ENCODE results near the gene IVD.

DNA sequence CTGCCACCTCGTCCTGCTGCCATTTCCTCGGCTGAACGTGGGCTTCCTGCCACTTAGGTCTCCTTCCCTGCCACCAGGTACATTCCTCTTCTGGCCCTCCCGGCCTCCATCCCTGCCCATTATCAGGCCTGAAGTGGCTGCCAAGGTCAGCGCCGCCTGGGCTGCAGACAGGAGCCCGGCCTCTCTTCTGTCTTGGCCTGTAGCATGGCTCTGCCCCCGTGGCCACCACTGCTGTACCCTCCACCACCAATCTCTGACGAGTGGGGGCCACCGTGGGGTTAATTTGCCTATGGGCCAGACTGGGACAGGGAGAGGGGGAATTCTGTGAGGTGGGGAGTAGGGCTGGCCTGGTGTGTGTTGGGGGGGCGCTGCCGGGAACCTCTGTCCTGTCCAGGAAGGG is 33.1 kb downstream of the IVD start:
- TF ChIP-seq, protein P1, sequence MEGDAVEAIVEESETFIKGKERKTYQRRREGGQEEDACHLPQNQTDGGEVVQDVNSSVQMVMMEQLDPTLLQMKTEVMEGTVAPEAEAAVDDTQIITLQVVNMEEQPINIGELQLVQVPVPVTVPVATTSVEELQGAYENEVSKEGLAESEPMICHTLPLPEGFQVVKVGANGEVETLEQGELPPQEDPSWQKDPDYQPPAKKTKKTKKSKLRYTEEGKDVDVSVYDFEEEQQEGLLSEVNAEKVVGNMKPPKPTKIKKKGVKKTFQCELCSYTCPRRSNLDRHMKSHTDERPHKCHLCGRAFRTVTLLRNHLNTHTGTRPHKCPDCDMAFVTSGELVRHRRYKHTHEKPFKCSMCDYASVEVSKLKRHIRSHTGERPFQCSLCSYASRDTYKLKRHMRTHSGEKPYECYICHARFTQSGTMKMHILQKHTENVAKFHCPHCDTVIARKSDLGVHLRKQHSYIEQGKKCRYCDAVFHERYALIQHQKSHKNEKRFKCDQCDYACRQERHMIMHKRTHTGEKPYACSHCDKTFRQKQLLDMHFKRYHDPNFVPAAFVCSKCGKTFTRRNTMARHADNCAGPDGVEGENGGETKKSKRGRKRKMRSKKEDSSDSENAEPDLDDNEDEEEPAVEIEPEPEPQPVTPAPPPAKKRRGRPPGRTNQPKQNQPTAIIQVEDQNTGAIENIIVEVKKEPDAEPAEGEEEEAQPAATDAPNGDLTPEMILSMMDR (conservative IDR thresholded peaks at IDR 0.05 in 1 of 2, IDR thresholded peaks at IDR 0.05 in 1 of 2; ENCODE audit: extremely low read depth in 1 of 2, insufficient read depth in 1 of 2, low read depth in 1 of 2, low read length in 2 of 2): no peak
- TF ChIP-seq EZH2 (IDR thresholded peaks at IDR 0.05; ENCODE audit: borderline replicate concordance, low read length): no peak
